OCI-LY3 (cell line): Measurements from ENCODE around the gene WDR26.

ENCODE experiments used
- EZH2phosphoT487 ChIP-seq: fragments of 200-600 bp; shearing (Covaris generic); IDR thresholded peaks from 2 replicates; pipeline ENCODE4 v1.6.1; 2018; ENCODE audit warnings: antibody characterized with exemption, mixed run types, low read depth
- TF ChIP-seq, protein P1 (sequence below): fragments of 200-600, 300-600 bp; sonication (generic); IDR thresholded peaks from 2 replicates; pipeline ENCODE4 v1.5.1; 2014; ENCODE audit warnings: antibody characterized with exemption, low read length, low read depth

DNA sequence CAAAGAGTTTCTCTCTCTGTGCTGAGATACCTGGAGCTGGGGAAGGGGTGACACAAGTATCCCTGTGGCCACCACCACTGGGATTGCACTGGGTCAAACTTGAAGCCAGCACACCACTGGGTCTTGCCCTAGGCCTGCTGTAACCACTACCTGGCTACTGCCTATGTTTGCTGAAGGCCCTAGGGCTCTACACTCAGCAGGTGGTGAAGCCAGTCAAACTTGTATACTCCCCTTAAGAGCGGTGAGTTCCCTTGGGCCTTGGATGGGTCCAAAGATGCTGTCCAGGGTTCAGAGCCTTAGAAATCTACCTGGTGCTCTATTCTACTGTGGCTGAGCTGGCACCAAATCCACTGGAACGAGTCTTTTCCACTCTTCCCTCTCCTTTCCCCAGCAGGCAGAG lies 47.0 kb upstream of the WDR26 start:
- TF ChIP-seq, protein P1, sequence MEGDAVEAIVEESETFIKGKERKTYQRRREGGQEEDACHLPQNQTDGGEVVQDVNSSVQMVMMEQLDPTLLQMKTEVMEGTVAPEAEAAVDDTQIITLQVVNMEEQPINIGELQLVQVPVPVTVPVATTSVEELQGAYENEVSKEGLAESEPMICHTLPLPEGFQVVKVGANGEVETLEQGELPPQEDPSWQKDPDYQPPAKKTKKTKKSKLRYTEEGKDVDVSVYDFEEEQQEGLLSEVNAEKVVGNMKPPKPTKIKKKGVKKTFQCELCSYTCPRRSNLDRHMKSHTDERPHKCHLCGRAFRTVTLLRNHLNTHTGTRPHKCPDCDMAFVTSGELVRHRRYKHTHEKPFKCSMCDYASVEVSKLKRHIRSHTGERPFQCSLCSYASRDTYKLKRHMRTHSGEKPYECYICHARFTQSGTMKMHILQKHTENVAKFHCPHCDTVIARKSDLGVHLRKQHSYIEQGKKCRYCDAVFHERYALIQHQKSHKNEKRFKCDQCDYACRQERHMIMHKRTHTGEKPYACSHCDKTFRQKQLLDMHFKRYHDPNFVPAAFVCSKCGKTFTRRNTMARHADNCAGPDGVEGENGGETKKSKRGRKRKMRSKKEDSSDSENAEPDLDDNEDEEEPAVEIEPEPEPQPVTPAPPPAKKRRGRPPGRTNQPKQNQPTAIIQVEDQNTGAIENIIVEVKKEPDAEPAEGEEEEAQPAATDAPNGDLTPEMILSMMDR: no peak
- TF ChIP-seq EZH2phosphoT487: no peak
